ENCODE data around the gene HECTD1.

GRCh38 chr14:31253746-31254471 lies 46.3 kb upstream of the HECTD1 start:
- TF ChIP-seq CTCF (IDR thresholded peaks at IDR 0.05) (no peak), SIN3A (IDR thresholded peaks at IDR 0.05; ENCODE audit: borderline replicate concordance, insufficient read depth, low read depth, low read length) (no peak), POLR2AphosphoS5 (IDR thresholded peaks at IDR 0.05; ENCODE audit: low read depth, low read length) (no peak)

All from Panc1 (cell line).